Tongue (tissue), 2 donors: Measurements from ENCODE around the gene ANXA10. TPM values are rescaled to one million over a fixed set of nuclear protein-coding genes. Genes with fewer than 3 reads are reported as not detected.
"Not testable (repeated sequence)": the region's sequence is repeated elsewhere in the genome, so short reads cannot be mapped to it uniquely, and the experiment has no call there.

Experiments used
- DNase-seq: peaks from one replicate; pipeline ENCODE4 v3.0.0-alpha.2; 2015
- total RNA-seq: library from RNA; depleted of rRNA; stranded (reverse); fragments of >200 nt; gene quantifications from one replicate; pipeline ENCODE4 v1.2.3, GENCODE V29; 2014

ANXA10 gene
- total RNA-seq, 1 donor from 2014 or later = not detected

- DNase-seq = no peak
Observed at GRCh38 chr4:168119100-168119499, 26.8 kb downstream of the ANXA10 start.

- no peak for DNase-seq
Observed at GRCh38 chr4:168119890-168120289, 27.6 kb downstream of the ANXA10 start.

DNA sequence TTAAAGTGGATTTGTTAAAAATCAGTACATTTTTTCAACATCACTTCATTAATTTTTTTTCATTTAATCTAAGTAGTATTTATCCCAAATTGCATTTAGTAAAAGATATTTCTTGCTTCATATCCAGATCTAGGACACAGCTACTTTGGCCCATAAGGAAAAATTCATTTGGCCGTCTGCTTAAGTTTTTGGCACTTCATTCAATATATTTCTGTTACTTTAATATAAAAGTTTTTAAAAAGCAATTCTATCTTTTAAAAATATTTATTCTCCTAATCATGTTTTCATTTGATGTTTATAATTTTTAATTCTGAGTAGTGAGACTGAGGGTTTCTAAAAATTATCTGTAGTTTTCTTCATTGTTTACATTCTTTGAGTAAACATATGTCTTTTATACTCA is 28.5 kb downstream of the ANXA10 start:
- no peak for DNase-seq

DNA sequence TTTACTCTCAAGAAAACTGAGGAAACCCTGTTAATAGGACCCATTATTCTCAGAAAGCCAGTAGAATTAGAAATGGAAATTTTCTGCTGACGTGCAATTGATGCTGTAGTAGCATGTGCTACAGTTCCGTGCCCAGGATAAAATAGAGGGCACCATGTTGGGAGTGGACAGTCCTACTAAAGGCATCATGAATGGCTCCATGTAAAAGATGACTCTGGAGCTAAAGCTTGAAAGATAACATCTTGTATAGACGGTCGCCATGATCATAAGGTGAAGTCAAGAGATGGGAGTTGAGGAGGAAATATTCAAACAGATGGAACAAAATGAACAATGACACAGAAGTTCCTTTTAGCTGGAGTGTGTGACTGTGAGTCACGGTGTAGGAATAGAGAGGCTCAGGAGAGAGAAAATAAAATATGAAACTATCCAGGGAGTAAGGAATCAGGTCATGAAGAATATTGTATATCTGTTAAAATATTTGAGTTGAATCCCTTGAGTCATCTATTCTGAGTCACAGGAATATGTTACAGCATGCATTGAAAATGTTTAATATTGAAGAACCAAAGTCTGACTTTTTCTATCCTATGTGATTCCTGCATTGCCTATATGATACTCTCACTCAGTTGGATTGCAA is 31.8 kb downstream of the ANXA10 start:
- no peak for DNase-seq

DNA sequence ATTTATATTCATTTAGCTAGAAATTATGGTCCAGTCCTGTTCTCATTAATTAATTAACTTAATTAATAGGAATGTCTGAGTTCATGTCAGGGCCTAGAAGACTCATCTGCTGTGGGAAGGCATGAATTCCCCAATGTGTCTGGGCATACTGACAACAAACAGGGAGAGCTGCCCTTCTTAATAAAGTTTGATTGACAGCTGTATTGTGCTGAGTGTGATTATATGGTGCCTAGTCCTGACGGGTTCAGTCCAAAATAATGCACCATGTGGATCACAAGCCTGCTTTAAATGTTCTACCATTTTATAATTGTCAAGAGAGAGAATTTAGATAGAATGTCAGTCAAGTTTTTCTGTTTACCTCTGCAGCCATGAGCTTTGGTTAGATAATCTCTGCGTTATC is 34.6 kb downstream of the ANXA10 start:
- no peak for DNase-seq

DNA sequence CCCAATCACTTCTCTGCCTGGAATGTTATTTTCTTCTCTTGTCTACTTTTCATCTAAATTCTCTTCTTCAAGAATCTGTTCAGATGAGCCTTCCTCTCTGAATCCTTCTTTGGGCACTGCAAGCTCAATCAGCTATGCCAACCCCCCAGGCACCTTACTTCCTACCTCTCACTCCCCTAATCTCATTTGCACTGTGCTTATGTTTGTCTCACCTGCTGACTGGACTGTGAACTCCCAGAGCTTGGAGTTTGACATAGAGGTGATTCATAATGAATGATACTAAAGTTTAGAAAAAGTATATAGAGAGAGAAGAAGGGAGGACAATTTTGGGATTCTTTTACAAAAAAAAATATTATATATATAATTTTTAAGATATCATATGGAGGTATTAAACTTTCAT is 36.3 kb downstream of the ANXA10 start:
- DNase-seq = no peak

GRCh38 chr4:168129046-168129772 is 36.9 kb downstream of the ANXA10 start:
- peak; percentile 2 for DNase-seq

- no peak for DNase-seq
Observed at GRCh38 chr4:168129802-168130201, 37.5 kb downstream of the ANXA10 start.

DNA sequence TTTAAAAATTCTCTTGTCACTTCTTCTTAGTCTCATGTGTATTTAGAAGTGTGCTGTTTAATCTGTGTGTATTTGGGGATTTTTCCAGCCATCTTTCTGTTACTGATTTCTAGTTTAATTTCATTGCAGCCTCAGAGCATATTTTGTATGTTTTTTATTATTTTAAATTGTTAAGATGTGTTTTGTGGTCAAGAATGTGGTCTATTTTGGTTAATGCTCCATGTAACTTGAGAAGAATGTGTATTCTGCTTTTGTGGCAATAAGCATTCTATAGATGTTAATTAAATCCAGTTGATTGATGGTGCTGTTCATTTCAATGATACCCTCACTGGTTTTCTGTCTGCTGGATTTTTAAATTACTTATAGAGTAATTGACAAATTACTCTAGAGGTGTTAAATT is 38.9 kb downstream of the ANXA10 start:
- DNase-seq = no peak

GRCh38 chr4:168134651-168135050 is 42.3 kb downstream of the ANXA10 start:
- DNase-seq = no peak

DNA sequence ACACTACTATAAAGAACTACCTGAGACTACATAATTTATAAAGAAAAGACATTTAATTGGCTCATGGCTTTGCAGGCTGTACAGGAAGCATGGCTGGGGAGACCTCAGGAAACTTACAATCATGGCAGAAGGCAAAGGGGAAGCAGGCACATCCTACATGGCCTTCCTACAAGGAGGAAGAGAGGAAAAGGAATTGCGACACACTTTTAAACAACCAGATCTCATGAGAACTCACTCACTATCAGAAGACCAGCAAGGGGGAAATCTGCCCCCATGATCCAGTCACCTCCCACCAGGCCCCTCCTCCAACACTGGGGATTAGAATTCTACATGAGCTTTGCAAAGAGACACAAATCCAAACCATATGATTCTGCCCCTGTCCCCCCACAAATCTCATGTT is 43.5 kb downstream of the ANXA10 start:
- not testable (repeated sequence) for DNase-seq

DNA sequence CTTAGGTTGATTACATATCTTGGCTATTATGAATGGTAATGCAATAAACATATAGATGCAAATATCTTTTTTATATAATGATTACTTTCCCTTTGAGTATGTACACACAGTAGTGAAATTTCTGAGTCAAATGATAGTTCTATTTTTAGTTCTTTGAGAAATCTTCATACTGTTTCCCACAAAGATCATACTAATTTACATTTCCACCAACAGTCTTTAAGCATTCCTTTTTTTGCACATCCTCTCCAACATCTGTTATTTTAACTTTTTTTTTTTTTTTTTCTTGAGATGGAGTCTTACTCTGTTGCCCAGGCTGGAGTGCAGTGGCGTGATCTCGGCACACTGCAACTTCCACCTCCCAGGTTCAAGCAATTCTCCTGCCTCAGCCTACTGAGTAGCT is 45.4 kb downstream of the ANXA10 start:
- not testable (repeated sequence) for DNase-seq

GRCh38 chr4:168138143-168138542 is 45.8 kb downstream of the ANXA10 start:
- DNase-seq = no peak

GRCh38 chr4:168139336-168139735 is 47.0 kb downstream of the ANXA10 start:
- no peak for DNase-seq

GRCh38 chr4:168141733-168142132 is 49.4 kb downstream of the ANXA10 start:
- DNase-seq = no peak

DNA sequence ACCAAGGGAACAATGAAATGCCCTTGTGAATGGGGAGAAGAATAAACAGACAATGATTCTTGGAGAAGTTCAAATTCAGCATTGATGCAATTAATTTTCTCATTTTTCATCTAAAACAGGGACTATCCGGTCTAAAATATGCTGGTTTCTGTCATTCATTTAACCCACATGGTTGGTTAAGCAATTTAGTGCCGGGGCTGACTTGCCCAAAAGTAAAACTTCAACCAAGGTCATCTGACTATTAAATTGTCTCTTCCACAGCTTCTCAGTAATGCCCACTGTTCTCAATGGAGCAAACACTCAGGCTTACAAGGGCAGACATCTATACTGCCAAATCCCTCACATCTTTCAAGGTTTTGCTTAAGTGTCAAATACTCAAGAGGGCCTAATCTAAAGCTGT is 51.3 kb downstream of the ANXA10 start:
- DNase-seq = no peak

DNA sequence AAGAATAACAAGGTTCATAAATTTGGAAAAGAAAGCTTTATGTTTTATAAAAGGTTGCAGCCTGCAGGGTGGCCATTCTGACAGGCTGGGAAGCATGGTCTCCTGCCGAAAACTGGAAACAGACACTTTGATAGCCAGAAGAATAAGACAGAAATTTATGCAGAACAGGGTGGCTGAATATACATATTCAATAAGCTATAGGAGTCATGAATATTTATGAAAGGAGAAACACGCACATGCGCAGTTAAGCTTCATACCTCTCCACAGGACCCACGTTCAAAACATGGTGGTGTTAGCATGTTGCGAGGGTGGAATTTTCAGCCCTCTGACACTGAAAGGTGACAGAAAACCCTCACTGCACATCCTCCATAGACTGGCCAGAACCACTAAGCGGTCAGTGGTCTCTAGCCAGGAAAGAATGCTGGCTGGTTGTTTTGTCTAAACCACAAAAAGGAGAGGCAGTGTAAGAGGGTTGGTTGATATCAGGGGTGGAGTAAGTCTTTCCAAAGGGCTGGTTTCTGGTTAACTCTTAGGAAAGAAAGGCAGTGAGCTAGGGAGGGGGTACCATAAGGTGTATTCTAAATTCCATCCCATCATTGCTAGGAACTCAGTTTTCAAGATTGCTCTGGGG is 58.2 kb downstream of the ANXA10 start:
- DNase-seq = no peak

DNA sequence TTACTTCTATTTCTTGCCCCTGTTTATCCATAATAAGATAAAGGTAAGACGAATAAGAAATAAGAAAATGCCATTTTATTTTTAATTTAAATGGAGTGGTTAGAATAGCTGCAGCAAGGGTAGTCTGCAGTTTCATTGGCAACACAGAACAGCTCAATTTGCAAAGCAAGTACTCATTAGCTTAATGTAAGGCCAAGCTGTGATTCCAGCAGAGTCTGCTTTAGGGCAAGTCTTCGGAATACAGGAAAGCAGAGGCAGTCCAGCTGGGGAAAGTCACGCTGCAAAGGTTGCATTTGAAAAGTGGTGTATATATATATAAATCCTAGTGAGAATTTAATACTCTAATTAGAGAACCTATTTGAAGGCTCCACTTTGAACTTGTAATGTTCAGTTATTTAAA is 59.0 kb downstream of the ANXA10 start:
- no peak for DNase-seq

DNA sequence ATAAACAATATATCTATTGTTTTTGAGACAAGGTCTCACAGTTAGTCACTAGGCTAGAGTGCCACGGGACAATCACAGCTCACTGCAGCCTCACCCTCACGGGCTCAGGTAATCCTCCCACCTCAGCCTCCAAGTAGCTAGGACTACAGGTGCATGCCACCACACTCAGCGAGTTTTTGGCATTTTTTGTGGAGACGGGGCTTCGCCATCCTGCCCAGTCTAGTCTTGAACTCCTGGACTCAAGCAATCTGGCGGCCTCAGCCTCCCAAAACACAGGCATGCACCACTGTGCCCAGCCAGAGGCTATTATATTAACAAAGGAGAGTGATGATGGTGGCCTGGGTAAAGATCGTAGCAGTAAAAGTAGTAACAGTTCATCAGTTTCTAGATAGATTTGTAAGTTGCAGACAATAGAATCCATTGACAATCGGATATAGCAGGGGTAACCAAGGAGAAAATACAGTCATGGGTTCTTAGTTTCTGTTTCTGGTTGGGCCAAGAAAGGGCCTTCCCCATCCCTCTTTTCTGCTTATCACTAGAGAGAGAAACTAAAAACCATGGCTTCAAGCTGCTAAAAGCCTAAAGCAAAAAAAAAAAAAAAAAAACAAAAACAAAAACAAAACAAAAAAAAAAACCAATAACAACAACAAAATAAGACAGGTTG is 60.6 kb downstream of the ANXA10 start:
- no peak for DNase-seq

DNA sequence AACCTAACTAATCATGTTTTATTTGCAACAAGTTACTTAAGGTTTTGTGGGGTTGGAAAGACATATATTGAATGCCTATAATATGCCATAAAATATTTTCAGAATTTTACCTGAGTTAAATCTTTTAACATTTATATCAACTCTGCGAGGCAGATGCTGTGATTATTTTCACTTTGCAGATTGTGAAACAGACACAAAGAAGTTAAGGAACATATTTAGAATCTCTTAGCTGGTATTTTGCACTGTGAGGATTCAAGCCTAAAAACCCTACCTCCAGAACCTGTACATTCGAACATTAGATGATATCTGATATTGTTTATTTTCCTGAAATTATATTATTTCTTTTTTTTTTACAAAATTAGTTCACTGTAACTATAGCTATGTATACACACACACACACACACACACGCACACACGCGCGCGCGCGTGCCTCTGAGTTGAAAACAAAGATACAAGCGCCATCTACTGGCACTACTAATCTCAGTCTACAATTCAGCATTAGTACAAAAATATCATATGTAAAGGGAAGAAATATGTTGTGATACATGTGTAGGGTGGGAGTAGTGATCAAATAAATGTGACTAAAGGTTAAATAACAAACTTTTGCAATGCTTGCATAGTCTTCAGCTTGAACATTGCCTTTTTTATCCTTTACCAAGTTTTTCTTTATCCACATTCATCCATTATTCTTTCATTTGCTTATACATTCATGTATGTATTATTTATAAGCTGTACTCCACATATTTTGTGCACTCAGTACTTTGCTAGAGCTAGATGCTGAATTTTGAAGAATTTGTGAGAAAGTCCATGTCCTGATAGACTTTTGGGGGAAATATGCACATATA is 61.5 kb downstream of the ANXA10 start:
- peak; percentile 90 for DNase-seq

- DNase-seq = no peak
Observed at GRCh38 chr4:168154546-168155277, 62.4 kb downstream of the ANXA10 start.
